CD4-positive, alpha-beta T cell (primary cell): ENCODE measurements around the gene PFDN1. TPM values are rescaled to one million over a fixed set of nuclear protein-coding genes. Genes with fewer than 3 reads are reported as not detected.

Experiments
- ATAC-seq: fragments of 200-7000 bp; cut with Tn5 transposase; one replicate; pipeline ENCODE4 v1.10.0; 2022; ENCODE audit warnings: mild to moderate bottlenecking; ENCODE audit not compliant: poor library complexity
- CTCF ChIA-PET: fragments of 350-600 bp; sonication (Branson Sonifier 250); formaldehyde crosslinking; loops from one replicate; lab custom pipeline; 2021; ENCODE audit warnings: antibody characterized with exemption, inconsistent platforms; lab: Charles Lee
- POLR2A ChIA-PET: fragments of 350-600 bp; sonication (Branson Sonifier 250); formaldehyde crosslinking; loops from one replicate; lab custom pipeline; 2021; ENCODE audit warnings: antibody characterized with exemption, inconsistent platforms; lab: Charles Lee
- DNase-seq, 14 experiments: peaks; one replicate each; pipeline ENCODE4 v3.0.0-alpha.2; 2013 to 2020; ENCODE audit warnings: mixed read lengths in 2 of 14
- H3K27ac ChIP-seq, 2 donors: one replicate each; pipeline versions ENCODE4 v1.5.1 to v1.7.0; 2013; ENCODE audit warnings: low read length in 2 of 2, low read depth in 1 of 2, mild to moderate bottlenecking in 1 of 2
- H3K27me3 ChIP-seq, 2 experiments: 1 replicate in 1 of 2; 2 replicates in 1 of 2; pipeline versions ENCODE4 v1.6.1 to v1.7.0; 2013; ENCODE audit warnings: low read length in 2 of 2, control low read depth in 1 of 2, mild to moderate bottlenecking in 1 of 2, moderate library complexity in 1 of 2; ENCODE audit not compliant: insufficient read depth in 2 of 2, control insufficient read depth in 1 of 2
- H3K36me3 ChIP-seq: one replicate; pipeline ENCODE4 v1.6.1; 2013; ENCODE audit warnings: low read length, control low read depth; ENCODE audit not compliant: insufficient read depth
- H3K4me1 ChIP-seq: one replicate; pipeline ENCODE4 v1.6.1; 2013; ENCODE audit warnings: low read length, control low read depth; ENCODE audit not compliant: insufficient read depth
- H3K4me3 ChIP-seq: one replicate; pipeline ENCODE4 v1.5.1; 2013; ENCODE audit warnings: mild to moderate bottlenecking, low read length, moderate library complexity
- H3K9me3 ChIP-seq, 2 experiments: 1 replicate in 1 of 2; 2 replicates in 1 of 2; pipeline versions ENCODE4 v1.6.1 to v1.7.0; 2013; ENCODE audit warnings: low read length in 2 of 2, mild to moderate bottlenecking in 2 of 2, control low read depth in 1 of 2, moderate library complexity in 1 of 2; ENCODE audit not compliant: control insufficient read depth in 1 of 2, insufficient read depth in 1 of 2
- H3K27ac Mint-ChIP-seq: one replicate; pipeline ENCODE4 v1.8.0; 2020; ENCODE audit warnings: mixed read lengths
- H3K27me3 Mint-ChIP-seq: one replicate; pipeline ENCODE4 v1.8.0; 2021; ENCODE audit warnings: mixed read lengths
- H3K36me3 Mint-ChIP-seq: one replicate; pipeline ENCODE4 v1.8.0; 2021; ENCODE audit warnings: low read depth, mixed read lengths
- H3K4me1 Mint-ChIP-seq: one replicate; pipeline ENCODE4 v1.8.0; 2021; ENCODE audit warnings: low read depth, mixed read lengths
- H3K4me3 Mint-ChIP-seq: one replicate; pipeline ENCODE4 v1.8.0; 2020; ENCODE audit warnings: mild to moderate bottlenecking, mixed read lengths
- H3K9me3 Mint-ChIP-seq: one replicate; pipeline ENCODE4 v1.8.0; 2020; ENCODE audit warnings: mixed read lengths
- intact Hi-C, 2 experiments: fragments of 100-400 bp; cut with DNase I in 1 of 2; cut with micrococcal nuclease in 1 of 2; formaldehyde crosslinking; loops; one replicate each; pipeline versions ENCODE4 v1.15.1 to v1.9.0; 2023 to 2025; cut with DNase I, micrococcal nuclease
- total RNA-seq, 174 experiments: library from RNA in 2 of 174; stranded (reverse) in 2 of 174; gene quantifications; one replicate each; pipeline ENCODE4 v1.2.3 and lab custom pipeline; 2021 to 2026
- TF ChIP-seq, protein P1 (sequence below): fragments of 200-600 bp; IDR thresholded peaks from one replicate; pipeline ENCODE4 v1.8.0; 2022; ENCODE audit warnings: antibody characterized with exemption, mild to moderate bottlenecking

PFDN1 gene
- total RNA-seq, 2 experiments from 2014 or later = 21.3 to 22.0 TPM

DNA sequence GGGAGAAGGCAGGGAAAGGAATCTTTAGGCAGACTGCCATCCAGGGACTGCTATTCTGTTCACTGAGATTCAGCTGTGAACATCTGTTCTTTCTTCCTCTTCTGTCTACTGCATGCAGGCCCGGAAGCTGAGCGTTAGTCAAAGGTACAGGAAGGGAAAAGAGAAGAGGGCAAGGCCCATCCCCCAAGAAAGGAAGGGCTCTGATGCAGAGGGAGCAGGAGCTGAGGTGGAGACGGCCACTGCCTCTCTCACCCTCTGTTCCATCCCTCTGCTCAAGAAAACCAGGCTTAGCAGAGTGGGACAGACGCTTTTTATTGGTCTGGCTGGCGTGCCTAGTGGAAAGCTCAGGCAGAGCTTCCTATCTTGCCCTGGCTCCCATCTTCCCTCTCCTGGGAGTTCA is 57.6 kb downstream of the PFDN1 start:
- Histone ChIP-seq H3K9me3 (no peaks in the 10 kb centered on the region), H3K27me3 (no peaks in the 10 kb centered on the region), H3K36me3 (peaks cover 11% of the 10 kb centered on the region), H3K4me1 (peaks cover 23% of the 10 kb centered on the region), H3K4me3 (no peak overlapping the region), H3K27ac (no peak overlapping the region)
- peak overlapping the region; percentile 43 for H3K27ac Mint-ChIP-seq
- ChIA-PET CTCF (interaction anchor here (1.1 to 4.0 kb wide), 6 partner anchors 10 to 120 kb away, joined by 3 to 118 read pairs (median 8); partner anchors contain the start of gene HBEGF), POLR2A (interaction anchor here (0.7 to 2.5 kb wide), 5 partner anchors 11 to 110 kb away, joined by 3 to 17 read pairs (median 6); partner anchors contain the start of genes HBEGF and PFDN1)
- DNase-seq (peak in 2 of 14 experiments; percentile 37 to 43), ATAC-seq (peak; percentile 33)
- intact Hi-C loops = no loop called here
- TF ChIP-seq, protein P1, sequence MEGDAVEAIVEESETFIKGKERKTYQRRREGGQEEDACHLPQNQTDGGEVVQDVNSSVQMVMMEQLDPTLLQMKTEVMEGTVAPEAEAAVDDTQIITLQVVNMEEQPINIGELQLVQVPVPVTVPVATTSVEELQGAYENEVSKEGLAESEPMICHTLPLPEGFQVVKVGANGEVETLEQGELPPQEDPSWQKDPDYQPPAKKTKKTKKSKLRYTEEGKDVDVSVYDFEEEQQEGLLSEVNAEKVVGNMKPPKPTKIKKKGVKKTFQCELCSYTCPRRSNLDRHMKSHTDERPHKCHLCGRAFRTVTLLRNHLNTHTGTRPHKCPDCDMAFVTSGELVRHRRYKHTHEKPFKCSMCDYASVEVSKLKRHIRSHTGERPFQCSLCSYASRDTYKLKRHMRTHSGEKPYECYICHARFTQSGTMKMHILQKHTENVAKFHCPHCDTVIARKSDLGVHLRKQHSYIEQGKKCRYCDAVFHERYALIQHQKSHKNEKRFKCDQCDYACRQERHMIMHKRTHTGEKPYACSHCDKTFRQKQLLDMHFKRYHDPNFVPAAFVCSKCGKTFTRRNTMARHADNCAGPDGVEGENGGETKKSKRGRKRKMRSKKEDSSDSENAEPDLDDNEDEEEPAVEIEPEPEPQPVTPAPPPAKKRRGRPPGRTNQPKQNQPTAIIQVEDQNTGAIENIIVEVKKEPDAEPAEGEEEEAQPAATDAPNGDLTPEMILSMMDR = no peak
- peaks cover 38% of the 10 kb centered on the region for H3K4me1 Mint-ChIP-seq
- H3K27me3 Mint-ChIP-seq = no peaks in the 10 kb centered on the region
- no peak overlapping the region for H3K4me3 Mint-ChIP-seq
- no peaks in the 10 kb centered on the region for H3K9me3 Mint-ChIP-seq
- H3K36me3 Mint-ChIP-seq = peaks cover 16% of the 10 kb centered on the region

DNA sequence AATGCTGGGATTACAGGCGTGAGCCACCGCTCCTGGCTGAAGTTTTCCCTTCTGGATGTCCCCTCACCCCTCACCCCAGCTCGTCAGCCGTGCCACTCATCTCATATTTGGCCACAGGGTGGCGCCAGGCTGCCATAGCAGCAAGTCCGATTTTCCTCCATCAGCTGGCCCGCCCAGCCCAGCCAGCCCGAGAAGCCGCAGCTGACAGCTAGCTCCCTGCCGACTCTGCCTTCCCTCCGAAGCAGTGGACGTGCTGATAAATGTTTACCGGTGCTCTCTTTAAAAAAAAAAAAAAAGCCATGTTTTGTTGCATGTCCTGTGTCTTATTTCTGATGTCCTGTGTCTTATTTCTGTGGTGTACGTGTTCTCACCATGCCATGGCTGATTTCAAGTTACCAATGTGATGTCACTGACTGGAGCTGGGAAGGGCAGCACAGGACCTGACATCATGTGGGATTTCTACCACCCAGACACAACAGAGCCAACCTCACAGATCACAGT is 58.3 kb downstream of the PFDN1 start:
- Mint-ChIP-seq H3K27ac (peak overlapping the region; percentile 43), H3K4me3 (peak overlapping the region; percentile 48), H3K4me1 (peaks cover 31% of the 10 kb centered on the region), H3K27me3 (no peaks in the 10 kb centered on the region), H3K9me3 (no peaks in the 10 kb centered on the region), H3K36me3 (peaks cover 12% of the 10 kb centered on the region)
- CTCF ChIA-PET = interaction anchor here (0.5 to 4.0 kb wide), 27 partner anchors 10 to 1313 kb away, joined by 3 to 118 read pairs (median 3); partner anchors contain the start of genes HARS1, HARS2, HBEGF and PFDN1
- no peaks in the 10 kb centered on the region for H3K9me3 ChIP-seq
- H3K27ac ChIP-seq = no peak overlapping the region
- H3K27me3 ChIP-seq = no peaks in the 10 kb centered on the region
- no peak overlapping the region for H3K4me3 ChIP-seq
- peaks cover 18% of the 10 kb centered on the region for H3K4me1 ChIP-seq
- intact Hi-C loops = loop anchor here (1.0 to 5.0 kb wide), 4 partner anchors 107 to 476 kb away; no protein-coding TSS in a partner anchor
- TF ChIP-seq, protein P1 = peak; percentile 76
- ATAC-seq = peak; percentile 78
- DNase-seq = peak; percentile 69 to 88 (median 75)
- H3K36me3 ChIP-seq = peaks cover 11% of the 10 kb centered on the region
- POLR2A ChIA-PET = interaction anchor here (0.6 to 2.5 kb wide), 7 partner anchors 9 to 157 kb away, joined by 3 to 17 read pairs (median 4); partner anchors contain the start of genes ANKHD1, HBEGF and PFDN1

DNA sequence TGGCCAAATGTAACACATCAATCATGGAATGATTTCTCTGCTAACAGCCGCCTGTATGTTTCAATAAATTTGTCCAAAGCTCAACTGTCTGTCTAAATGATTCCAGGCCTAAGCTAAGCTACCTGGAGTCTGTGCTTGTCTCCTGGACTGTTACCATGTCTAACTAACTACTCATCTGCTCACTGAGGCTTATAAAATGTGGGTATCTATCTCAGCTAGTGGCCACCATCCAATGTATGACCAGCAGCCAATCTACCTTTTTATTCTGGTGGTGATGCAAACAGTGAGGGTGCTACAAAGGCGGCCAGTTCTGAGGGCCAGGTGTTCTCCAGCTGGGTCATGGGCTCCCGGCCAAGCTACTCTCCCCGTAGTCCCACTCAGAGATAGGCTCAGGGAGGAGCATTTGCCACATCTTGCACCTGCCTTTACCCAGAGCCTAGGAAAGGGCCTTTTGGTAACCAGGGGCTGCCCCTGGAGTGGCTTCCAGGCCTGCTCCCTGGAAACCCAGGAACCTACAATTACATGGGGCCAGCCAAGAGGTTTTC is 59.1 kb downstream of the PFDN1 start:
- intact Hi-C loops = loop anchor here (1.0 to 5.0 kb wide), 4 partner anchors 108 to 477 kb away; no protein-coding TSS in a partner anchor
- Mint-ChIP-seq H3K27me3 (no peaks in the 10 kb centered on the region), H3K4me3 (no peak overlapping the region), H3K36me3 (peaks cover 12% of the 10 kb centered on the region), H3K9me3 (no peaks in the 10 kb centered on the region), H3K4me1 (peaks cover 24% of the 10 kb centered on the region), H3K27ac (no peak overlapping the region)
- H3K4me3 ChIP-seq = no peak overlapping the region
- CTCF ChIA-PET = interaction anchor here (0.5 to 4.0 kb wide), 21 partner anchors 9 to 1314 kb away, joined by 3 to 118 read pairs (median 4); partner anchors contain the start of genes HBEGF, PFDN1, SLC4A9 and WDR55
- H3K9me3 ChIP-seq = no peaks in the 10 kb centered on the region
- no peaks in the 10 kb centered on the region for H3K27me3 ChIP-seq
- peaks cover 11% of the 10 kb centered on the region for H3K36me3 ChIP-seq
- no peak for DNase-seq
- no peak for ATAC-seq
- TF ChIP-seq, protein P1 = no peak
- no peak overlapping the region for H3K27ac ChIP-seq
- H3K4me1 ChIP-seq = peaks cover 18% of the 10 kb centered on the region
- POLR2A ChIA-PET = interaction anchor here (1.1 to 2.5 kb wide), 4 partner anchors 13 to 157 kb away, joined by 3 to 17 read pairs (median 8); partner anchors contain the start of genes ANKHD1 and HBEGF
